ENCODE results near the gene TCHP. TPM values are rescaled to one million over a fixed set of nuclear protein-coding genes. Genes with fewer than 3 reads are reported as not detected.

The TCHP gene
- total and polyA plus RNA-seq, 2 of the 13 experiments (the other 11 are each of a cell fraction or from before 2014, with no cell fraction given), result 6.7 to 12.2 TPM

DNA sequence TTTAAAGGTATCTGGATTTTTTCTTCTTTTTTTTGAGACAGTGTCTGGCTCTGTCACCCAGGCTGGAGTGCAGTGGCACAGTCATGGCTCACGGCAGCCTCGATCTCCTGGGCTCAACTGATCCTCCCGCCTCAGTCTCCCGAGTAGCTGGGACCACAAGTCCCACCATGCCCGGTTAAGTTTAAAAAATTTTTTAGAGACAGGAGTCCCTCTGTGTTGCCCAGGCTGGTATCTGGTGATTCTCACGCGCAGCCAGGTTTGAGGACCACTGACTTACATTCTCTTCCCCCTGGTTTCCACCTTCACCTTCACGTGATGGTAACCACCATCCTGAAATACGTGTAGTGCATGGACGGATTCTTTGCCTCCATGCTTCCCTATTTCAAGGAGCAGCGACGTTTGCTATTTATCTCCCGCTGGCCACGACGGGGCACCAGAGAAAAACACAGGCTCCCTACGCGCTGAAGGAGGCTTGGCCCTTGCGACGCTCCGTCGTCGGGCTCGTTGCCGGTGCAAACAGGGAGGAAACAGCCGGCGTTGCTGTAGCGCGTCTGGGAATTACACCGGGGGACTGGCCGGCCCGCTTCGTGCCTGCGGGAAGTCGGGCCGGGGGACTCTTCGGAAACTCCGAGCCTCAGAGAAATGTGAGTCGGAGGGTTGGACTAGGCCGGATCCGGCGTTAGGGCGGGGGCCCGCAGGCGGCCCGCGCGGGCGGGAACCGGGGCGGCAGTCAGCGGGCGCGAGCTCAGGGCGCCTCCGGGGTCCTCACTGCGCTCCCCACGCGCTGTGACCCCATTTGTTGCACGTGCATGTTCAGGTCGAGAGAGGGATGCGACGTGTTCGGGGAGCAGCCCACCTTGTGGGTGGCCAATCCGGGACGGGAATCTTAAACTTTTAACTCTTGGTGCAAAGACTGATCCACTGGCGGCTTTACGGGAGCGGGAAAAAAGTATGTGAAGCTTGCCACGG, at the start of gene TCHP (continued):
- TF ChIP-seq, protein P1, sequence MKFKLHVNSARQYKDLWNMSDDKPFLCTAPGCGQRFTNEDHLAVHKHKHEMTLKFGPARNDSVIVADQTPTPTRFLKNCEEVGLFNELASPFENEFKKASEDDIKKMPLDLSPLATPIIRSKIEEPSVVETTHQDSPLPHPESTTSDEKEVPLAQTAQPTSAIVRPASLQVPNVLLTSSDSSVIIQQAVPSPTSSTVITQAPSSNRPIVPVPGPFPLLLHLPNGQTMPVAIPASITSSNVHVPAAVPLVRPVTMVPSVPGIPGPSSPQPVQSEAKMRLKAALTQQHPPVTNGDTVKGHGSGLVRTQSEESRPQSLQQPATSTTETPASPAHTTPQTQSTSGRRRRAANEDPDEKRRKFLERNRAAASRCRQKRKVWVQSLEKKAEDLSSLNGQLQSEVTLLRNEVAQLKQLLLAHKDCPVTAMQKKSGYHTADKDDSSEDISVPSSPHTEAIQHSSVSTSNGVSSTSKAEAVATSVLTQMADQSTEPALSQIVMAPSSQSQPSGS (CRISPR knock-in tag; IDR thresholded peaks at IDR 0.05), result peak; percentile 27; the same call in 1 of the 2 replicates
- TF ChIP-seq POLR2A (IDR thresholded peaks at IDR 0.05; ENCODE audit: insufficient read depth in 1 of 2, low read depth in 2 of 2, low read length in 2 of 2) (peak; percentile 64 to 69), CHCHD3 (CRISPR knock-in tag; IDR thresholded peaks at IDR 0.05) (0 out of 2 replicates have a peak, but pooled peaks have one; percentile 88), GLI4 (CRISPR knock-in tag; IDR thresholded peaks at IDR 0.05; ENCODE audit: borderline replicate concordance) (peak; percentile 58; the same call in 1 of the 2 replicates), ZFP37 (CRISPR knock-in tag; IDR thresholded peaks at IDR 0.05; ENCODE audit: borderline replicate concordance) (no peak), STAT5B (CRISPR knock-in tag; IDR thresholded peaks at IDR 0.05) (no peak), HOXA5 (CRISPR knock-in tag; IDR thresholded peaks at IDR 0.05) (peak; percentile 23; the same call in 1 of the 2 replicates), ZBTB3 (CRISPR knock-in tag; IDR thresholded peaks at IDR 0.05; ENCODE audit: borderline replicate concordance, low read depth) (no peak), SRSF9 (IDR thresholded peaks at IDR 0.05; ENCODE audit: borderline replicate concordance, insufficient read depth, low read depth, low read length, poor library complexity, severe bottlenecking) (no peak), GTF3A (CRISPR knock-in tag; conservative IDR thresholded peaks at IDR 0.05) (no peak), SMC3 (IDR thresholded peaks at IDR 0.05; ENCODE audit: low read length) (0 out of 2 replicates have a peak, but pooled peaks have one; percentile 7), ZNF431 (CRISPR knock-in tag; IDR thresholded peaks at IDR 0.05; ENCODE audit: borderline replicate concordance, low read depth) (no peak), ZNF577 (CRISPR knock-in tag; IDR thresholded peaks at IDR 0.05; ENCODE audit: borderline replicate concordance, low read depth) (no peak), ZNF678 (CRISPR knock-in tag; IDR thresholded peaks at IDR 0.05) (no peak)
- TF ChIP-seq, protein P2, sequence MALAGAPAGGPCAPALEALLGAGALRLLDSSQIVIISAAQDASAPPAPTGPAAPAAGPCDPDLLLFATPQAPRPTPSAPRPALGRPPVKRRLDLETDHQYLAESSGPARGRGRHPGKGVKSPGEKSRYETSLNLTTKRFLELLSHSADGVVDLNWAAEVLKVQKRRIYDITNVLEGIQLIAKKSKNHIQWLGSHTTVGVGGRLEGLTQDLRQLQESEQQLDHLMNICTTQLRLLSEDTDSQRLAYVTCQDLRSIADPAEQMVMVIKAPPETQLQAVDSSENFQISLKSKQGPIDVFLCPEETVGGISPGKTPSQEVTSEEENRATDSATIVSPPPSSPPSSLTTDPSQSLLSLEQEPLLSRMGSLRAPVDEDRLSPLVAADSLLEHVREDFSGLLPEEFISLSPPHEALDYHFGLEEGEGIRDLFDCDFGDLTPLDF (CRISPR knock-in tag; IDR thresholded peaks at IDR 0.05), result peak; percentile 72
- TF ChIP-seq, protein P3, sequence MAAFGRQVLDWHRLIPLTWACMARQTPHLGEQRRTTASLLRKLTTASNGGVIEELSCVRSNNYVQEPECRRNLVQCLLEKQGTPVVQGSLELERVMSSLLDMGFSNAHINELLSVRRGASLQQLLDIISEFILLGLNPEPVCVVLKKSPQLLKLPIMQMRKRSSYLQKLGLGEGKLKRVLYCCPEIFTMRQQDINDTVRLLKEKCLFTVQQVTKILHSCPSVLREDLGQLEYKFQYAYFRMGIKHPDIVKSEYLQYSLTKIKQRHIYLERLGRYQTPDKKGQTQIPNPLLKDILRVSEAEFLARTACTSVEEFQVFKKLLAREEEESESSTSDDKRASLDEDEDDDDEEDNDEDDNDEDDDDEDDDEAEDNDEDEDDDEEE (CRISPR knock-in tag; IDR thresholded peaks at IDR 0.05), result peak; percentile 53; the same call in 1 of the 2 replicates
- TF ChIP-seq, protein P4, sequence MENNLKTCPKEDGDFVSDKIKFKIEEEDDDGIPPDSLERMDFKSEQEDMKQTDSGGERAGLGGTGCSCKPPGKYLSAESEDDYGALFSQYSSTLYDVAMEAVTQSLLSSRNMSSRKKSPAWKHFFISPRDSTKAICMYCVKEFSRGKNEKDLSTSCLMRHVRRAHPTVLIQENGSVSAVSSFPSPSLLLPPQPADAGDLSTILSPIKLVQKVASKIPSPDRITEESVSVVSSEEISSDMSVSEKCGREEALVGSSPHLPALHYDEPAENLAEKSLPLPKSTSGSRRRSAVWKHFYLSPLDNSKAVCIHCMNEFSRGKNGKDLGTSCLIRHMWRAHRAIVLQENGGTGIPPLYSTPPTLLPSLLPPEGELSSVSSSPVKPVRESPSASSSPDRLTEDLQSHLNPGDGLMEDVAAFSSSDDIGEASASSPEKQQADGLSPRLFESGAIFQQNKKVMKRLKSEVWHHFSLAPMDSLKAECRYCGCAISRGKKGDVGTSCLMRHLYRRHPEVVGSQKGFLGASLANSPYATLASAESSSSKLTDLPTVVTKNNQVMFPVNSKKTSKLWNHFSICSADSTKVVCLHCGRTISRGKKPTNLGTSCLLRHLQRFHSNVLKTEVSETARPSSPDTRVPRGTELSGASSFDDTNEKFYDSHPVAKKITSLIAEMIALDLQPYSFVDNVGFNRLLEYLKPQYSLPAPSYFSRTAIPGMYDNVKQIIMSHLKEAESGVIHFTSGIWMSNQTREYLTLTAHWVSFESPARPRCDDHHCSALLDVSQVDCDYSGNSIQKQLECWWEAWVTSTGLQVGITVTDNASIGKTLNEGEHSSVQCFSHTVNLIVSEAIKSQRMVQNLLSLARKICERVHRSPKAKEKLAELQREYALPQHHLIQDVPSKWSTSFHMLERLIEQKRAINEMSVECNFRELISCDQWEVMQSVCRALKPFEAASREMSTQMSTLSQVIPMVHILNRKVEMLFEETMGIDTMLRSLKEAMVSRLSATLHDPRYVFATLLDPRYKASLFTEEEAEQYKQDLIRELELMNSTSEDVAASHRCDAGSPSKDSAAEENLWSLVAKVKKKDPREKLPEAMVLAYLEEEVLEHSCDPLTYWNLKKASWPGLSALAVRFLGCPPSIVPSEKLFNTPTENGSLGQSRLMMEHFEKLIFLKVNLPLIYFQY (CRISPR knock-in tag; IDR thresholded peaks at IDR 0.05; ENCODE audit: borderline replicate concordance), result 0 out of 2 replicates have a peak, but pooled peaks have one; percentile 56

All from HepG2 (cell line).